ENCODE results near the gene TNFAIP8L3.

GRCh38 chr15:51121118-51121517 is 26.4 kb upstream of the TNFAIP8L3 start:
- TF ChIP-seq CTCF (conservative IDR thresholded peaks at IDR 0.05; ENCODE audit: low read length): no peak
- TF ChIP-seq EZH2phosphoT487 (IDR thresholded peaks at IDR 0.05; ENCODE audit: borderline replicate concordance): no peak

All from Loucy (cell line).